Activated CD4-positive, alpha-beta T cell treated with anti-CD3 and anti-CD28 coated beads, Interleukin-2, amount 50 U/mL, for 24 hours (primary cell): Measurements from ENCODE around the gene CLDN16.

ENCODE experiments used
- DNase-seq, 2 donors: peaks; one replicate each; pipeline ENCODE4 v3.0.0-alpha.2; 2020; ENCODE audit warnings: low read depth in 1 of 2, low spot score in 1 of 2

The CLDN16 gene

DNA sequence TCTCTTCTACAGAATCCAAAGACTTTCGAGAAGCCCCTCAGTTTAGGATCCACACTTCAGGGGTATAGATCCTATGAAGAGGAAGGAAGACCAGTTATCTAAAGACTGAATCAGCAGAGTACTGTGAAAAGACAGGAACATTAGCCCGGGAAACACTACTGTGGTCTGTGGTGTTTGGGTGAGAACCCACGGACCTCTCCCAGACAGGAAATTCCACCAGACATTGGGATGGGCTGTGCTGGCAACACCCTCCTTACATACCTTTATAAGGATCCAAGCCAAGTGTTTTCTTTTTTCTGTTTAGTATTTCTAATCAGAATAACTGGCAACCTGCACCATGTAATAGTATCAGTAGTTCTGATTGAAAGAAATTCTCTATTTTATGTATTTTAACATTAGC is 47.7 kb downstream of the CLDN16 start:
- no peak for DNase-seq

DNA sequence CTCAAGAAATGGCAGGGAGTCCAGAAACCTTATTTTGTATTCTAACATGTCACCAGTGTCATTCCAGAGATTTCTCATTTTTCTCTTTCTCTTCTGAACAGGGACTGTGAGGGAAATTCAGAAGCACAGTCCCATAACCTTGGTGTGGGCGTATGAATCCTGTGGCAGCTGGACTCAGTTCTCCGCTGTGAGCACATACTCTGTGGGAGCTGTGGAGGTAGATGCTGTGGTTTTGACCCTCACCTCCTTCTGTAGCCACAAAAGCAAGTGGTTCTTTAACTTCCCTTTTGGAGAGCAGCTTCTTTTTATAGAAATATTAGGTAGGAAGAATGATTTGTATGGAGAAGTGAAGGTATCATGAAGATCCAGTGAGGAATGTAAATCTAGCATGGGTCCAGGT is 48.4 kb downstream of the CLDN16 start:
- no peak for DNase-seq

DNA sequence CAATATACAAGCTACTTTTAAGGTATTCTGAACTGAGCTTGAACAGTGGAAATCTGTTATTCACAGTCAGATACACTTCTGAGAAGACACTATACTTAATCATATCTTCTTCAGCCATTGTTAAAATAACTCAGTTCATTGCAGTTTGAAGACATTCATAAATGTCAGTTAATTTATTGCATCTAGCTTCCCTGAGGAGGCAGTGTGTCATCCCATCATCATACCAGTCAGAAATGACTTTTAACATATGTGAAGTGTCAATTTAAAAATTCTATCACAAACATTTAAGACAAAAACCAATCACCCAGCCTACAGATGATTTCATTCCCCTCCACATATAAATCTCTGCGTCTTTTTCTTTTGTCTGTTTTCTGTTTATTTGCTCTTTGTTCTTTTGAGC is 54.3 kb downstream of the CLDN16 start:
- no peak for DNase-seq

DNA sequence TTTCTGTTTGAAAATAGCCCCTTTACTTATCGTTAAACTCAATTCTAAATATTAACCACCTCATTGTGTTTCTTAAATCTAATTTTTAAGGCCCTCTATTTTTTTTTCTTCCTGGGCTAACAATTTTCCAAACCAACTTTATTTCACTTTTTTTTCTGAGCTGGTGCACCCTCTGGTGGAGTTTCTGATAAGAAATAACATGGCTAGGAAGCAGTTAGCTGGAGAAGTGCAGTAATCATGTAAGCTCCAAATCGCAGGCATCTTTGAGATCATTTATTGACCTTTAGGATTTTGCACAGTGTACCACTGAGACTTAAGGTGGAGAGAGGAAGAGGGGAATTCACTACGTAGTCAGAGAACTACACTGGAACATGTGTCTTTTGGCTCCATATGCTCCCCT is 55.3 kb downstream of the CLDN16 start:
- DNase-seq, result no peak

DNA sequence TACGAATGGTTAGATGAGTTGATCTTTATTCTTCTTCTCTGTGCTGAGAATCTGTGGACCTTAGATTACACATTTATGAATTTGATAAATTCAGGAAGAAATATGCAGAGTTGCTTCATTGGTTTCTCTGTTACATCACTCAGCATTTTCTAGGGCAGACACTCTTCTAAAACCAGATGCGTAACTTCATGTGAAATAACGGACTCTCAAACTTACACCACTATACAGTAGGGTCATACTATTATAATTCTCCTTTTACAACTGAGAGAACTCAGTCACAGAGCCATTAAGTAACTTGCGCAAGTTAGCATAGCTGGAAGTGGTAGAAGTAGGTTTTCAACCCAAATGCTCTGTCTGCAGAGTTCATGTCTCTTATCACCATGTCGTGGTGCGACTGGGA is 56.0 kb downstream of the CLDN16 start:
- no peak for DNase-seq

DNA sequence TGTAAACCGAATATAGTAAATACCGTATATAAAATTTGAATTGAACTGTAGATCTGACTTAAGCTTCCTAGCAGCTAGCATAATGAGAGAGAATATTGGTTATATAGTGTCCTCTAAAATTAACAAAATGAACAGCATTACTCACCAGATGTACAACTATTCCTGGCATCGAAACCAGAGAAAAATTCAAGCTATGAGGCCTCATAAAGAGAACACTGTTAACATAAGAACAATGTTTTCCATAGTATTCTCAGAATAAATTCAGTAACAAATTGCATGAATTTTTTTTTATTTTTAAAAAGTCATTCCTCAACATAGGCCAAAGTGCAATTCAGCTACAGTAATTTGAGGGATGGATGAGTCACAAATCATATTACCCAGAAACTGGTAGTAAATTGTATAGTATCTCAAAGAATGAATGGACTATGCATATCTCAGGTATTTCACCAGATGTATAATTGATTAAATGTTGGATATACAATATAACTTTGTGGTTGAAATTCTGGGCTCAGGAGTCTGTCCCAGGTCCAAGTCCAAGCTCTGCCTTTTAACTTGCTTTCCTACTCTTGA is 56.7 kb downstream of the CLDN16 start:
- no peak for DNase-seq

DNA sequence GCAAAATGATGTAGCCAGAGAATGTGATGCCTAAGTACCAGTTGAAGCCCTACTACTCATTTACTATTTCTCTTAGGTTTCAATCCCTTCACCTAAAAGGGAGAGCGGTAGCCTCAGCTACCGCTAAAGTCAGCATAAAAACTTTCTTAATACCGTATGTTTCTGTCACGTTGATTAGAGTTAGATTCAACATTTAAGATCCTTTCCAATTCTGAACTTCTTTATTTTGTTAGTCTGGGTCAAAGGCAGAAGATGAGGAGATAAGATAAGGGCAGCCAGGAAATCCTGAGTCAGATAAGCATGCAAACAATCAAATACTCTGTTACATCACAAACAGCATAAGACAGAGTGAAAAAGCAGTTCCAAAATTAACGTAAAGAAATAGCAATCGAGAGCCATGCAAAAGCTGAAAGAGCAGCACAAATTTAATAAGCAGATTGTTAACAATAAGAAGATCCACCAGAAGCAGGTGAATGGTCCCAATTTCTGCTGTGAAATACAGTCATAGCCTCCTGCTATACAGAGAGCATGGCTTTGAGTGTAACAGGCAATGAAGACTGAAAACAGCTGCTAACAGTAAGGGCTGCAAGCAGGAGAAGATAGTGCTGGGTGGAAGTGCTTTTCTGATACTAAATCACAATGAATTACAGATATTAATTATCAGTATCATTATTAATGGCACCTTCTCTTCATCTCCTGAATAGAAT is 58.8 kb downstream of the CLDN16 start:
- no peak for DNase-seq

DNA sequence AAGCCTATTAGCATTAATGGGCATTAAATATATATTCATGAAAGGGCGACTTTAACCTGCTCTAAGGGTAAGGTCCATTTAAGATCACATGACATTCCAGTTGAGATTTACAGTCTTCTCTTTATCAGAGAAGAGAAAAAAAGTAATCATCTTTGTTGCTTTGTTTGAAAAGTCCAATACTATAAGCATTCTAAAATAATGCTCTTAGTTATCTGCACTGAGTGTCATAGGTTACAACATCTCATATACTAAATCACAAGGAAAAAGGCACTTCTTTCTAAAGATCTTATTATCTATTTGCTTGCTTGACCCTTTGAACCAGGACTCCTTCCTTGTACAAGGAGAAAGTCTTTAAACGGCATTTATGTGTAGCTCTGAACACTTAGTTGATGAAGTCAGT is 60.3 kb downstream of the CLDN16 start:
- no peak for DNase-seq

DNA sequence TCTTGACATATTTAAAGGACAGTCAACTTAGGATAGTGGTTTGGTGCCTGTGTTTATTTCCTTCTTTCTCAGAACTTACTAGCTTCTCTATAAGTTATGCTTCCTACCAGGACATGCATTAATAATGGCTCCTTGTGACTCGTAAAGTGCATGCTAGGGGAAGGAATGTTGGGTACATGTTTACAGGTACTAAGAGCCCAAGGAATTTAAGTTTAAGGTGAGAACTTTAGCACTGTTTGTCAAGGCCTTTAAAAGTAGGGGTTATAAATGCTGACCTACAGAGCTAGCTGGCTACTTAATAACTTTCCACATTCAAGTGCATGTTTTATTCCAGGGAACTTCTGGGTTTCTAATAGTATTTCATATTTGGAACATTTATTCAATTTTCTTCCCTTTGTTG is 61.8 kb downstream of the CLDN16 start, which contains the start of gene TMEM207:
TSS of gene TMEM207 (minus strand) at position 101 of the 400 bp plus-strand sequence. CDS start at position 9, 92 bp downstream.
- no peak for DNase-seq

DNA sequence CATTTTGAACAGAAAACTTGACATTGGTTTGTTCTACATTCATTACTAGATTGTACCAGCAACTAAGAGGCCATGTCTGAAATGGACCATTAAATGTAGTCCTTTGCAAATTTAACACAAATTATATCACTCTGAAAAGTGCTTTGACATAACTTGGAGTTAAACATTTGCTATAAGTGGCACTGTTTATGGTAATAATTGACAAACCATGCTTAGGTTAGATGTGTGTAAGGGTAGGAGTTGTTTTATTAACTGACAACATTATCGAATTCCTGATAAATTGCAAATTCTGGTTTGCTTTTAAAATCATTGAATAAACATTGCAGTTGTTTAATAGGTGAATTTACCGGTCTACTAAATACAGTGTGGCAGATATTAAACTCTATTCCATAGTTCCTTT is 67.9 kb downstream of the CLDN16 start:
- DNase-seq, result no peak

DNA sequence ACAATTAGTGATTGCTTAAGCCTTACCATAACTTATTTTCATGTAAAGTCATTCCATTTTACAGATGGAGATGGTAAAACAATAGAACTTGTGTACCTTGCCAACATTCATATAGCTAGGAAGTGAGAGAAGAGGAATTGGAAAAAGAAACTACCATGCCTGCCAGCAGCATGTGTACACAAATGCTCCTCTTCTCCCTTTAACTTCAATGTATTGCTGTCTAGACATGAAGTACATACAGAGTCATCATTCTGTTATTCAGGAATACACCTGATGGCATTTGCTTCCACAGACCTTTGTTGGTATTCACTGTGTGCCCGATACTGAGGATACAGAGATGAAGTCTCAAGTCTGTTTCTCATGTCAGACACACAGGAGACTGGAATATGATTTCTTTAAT is 68.8 kb downstream of the CLDN16 start:
- DNase-seq, result no peak

DNA sequence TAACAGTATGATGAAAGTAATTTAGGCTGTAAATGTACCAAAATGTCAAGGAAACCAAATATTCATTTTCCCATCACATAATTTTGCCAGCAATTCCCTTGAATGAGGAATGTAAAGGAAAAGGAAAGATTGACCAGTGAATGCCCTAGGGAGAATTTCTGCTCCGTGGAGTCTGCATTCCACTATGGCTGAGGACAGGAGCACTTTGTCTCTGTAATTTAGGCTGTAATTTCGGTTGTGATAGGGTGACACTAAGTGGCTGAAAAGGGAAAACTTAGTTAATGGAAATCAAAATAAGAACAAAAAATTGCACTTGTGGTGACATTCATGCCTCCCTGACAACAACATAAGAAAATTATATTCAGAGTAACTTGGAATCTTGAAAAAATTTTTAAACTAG is 70.1 kb downstream of the CLDN16 start:
- no peak for DNase-seq
